HG02588 (cell line): Measurements from ENCODE around the gene PRSS27.
A peak's percentile ranks its signal among the peaks of the same experiment; 100 is the strongest.

ENCODE experiments used
- ATAC-seq: cut with Tn5 transposase; IDR thresholded peaks from one replicate; pipeline ENCODE4 v1.9.1; 2021; ENCODE audit warnings: mild to moderate bottlenecking, moderate library complexity; ENCODE audit not compliant: unreplicated experiment

PRSS27 gene

GRCh38 chr16:2720064-2720457 is at the start of gene PRSS27:
Gene PRSS27 (minus strand): TSS chr16:2720224. CDS start chr16:2720160, 64 bp downstream.
- ATAC-seq = no peak

GRCh38 chr16:2769675-2770056 is 49.6 kb upstream of the PRSS27 start:
- ATAC-seq = no peak

GRCh38 chr16:2769100-2769529 is 49.1 kb upstream of the PRSS27 start:
- ATAC-seq = no peak

GRCh38 chr16:2768403-2769089 is 48.5 kb upstream of the PRSS27 start:
- ATAC-seq = no peak

GRCh38 chr16:2767891-2768290 is 47.9 kb upstream of the PRSS27 start:
- no peak for ATAC-seq

- ATAC-seq = no peak
Measured at GRCh38 chr16:2767140-2767731, 47.2 kb upstream of the PRSS27 start.

- no peak for ATAC-seq
Measured at GRCh38 chr16:2766430-2767139, 46.6 kb upstream of the PRSS27 start.

GRCh38 chr16:2765462-2766404 is 45.7 kb upstream of the PRSS27 start:
- ATAC-seq = no peak

GRCh38 chr16:2764718-2765117 is 44.7 kb upstream of the PRSS27 start:
- ATAC-seq = no peak

GRCh38 chr16:2763173-2763572 is 43.1 kb upstream of the PRSS27 start:
- no peak for ATAC-seq

GRCh38 chr16:2762711-2763110 is 42.7 kb upstream of the PRSS27 start:
- no peak for ATAC-seq

- ATAC-seq = no peak
Measured at GRCh38 chr16:2761886-2762583, 42.0 kb upstream of the PRSS27 start.

GRCh38 chr16:2761472-2761871 is 41.4 kb upstream of the PRSS27 start:
- no peak for ATAC-seq

- no peak for ATAC-seq
Measured at GRCh38 chr16:2757344-2757743, 37.3 kb upstream of the PRSS27 start.

GRCh38 chr16:2756288-2757015 is 36.4 kb upstream of the PRSS27 start:
- ATAC-seq = no peak

- no peak for ATAC-seq
Measured at GRCh38 chr16:2755158-2755557, 35.1 kb upstream of the PRSS27 start.

GRCh38 chr16:2753733-2754020 is 33.7 kb upstream of the PRSS27 start:
- no peak for ATAC-seq

GRCh38 chr16:2752850-2753732 is 33.1 kb upstream of the PRSS27 start:
- peak; percentile 41 for ATAC-seq
